Lower lobe of right lung (tissue), 2 donors: ENCODE measurements around the gene RBM25. TPM values are rescaled to one million over a fixed set of nuclear protein-coding genes. Genes with fewer than 3 reads are reported as not detected.
A peak's percentile ranks its signal among the peaks of the same experiment; 100 is the strongest.
"Not testable (repeated sequence)": the region's sequence is repeated elsewhere in the genome, so short reads cannot be mapped to it uniquely, and the experiment has no call there.

ENCODE experiments used
- ATAC-seq, 2 donors: fragments of 200-7000 bp; cut with Tn5 transposase; one replicate each; pipeline ENCODE4 v1.9.1; 2020 to 2022; ENCODE audit warnings: mild to moderate bottlenecking in 2 of 2, moderate library complexity in 2 of 2
- DNase-seq: peaks from one replicate; pipeline ENCODE4 v3.0.0-alpha.2; 2020
- H3K27ac ChIP-seq: fragments of 200-600 bp; one replicate; pipeline ENCODE4 v1.8.0; 2022
- H3K27me3 ChIP-seq: fragments of 200-600 bp; one replicate; pipeline ENCODE4 v1.8.0; 2022; ENCODE audit warnings: low read depth
- H3K36me3 ChIP-seq: fragments of 200-600 bp; one replicate; pipeline ENCODE4 v1.8.0; 2022; ENCODE audit warnings: mild to moderate bottlenecking
- H3K4me1 ChIP-seq: fragments of 200-600 bp; one replicate; pipeline ENCODE4 v1.8.0; 2022
- H3K4me3 ChIP-seq: fragments of 200-600 bp; one replicate; pipeline ENCODE4 v1.8.0; 2022; ENCODE audit warnings: mild to moderate bottlenecking
- H3K9me3 ChIP-seq: fragments of 200-600 bp; one replicate; pipeline ENCODE4 v1.8.0; 2022
- CTCF ChIP-seq: fragments of 200-600 bp; IDR thresholded peaks from one replicate; pipeline ENCODE4 v1.8.0; 2022; ENCODE audit warnings: antibody characterized with exemption, mild to moderate bottlenecking
- intact Hi-C: fragments of 100-400 bp; cut with DNase I; formaldehyde crosslinking; loops from one replicate; pipeline ENCODE4 v1.11.0; 2022
- long read RNA-seq: library from polyadenylated mRNA; unstranded; transcript quantifications from one replicate; pipeline ENCODE4 v2.0.0, GENCODE V29; 2021
- total RNA-seq: library from RNA; stranded (reverse); fragmentation: NEBNext Ultra II Directional; extraction: Animal tissue kit (Norgen Biotek cat#: 25700); gene quantifications from one replicate; pipeline ENCODE4 v1.2.1, GENCODE V29; 2021
- donor health status: DM: no; HTN: yes; CAD: no; lungs with severe emphysema.

Gene RBM25
- 56.1 TPM for total RNA-seq
- long read RNA-seq, full-length matches to known transcripts, result 6 of 79 reads
- long read RNA-seq, partial matches to known transcripts, result 67 of 79 reads
- long read RNA-seq, other reads (novel, unspliced or antisense), result 6 of 79 reads

GRCh38 chr14:73058224-73058921, at the start of gene RBM25:
RBM25 (plus strand) TSS chr14:73058534; CDS start chr14:73071642, 13,108 bp downstream.
- Histone ChIP-seq H3K9me3 (no peaks in the 10 kb centered on the region), H3K27me3 (no peaks in the 10 kb centered on the region), H3K4me3 (peak within 1 kb of the TSS; percentile 90), H3K4me1 (peaks cover 47% of the 10 kb centered on the region), H3K27ac (peak within 1 kb of the TSS; percentile 95), H3K36me3 (peaks cover 8% of the 10 kb centered on the region)
- TF ChIP-seq CTCF, result no peak
- peak; percentile 99 to 100 for ATAC-seq
- DNase-seq, result peak; percentile 98
- intact Hi-C loops, result no loop called here

- H3K36me3 ChIP-seq, result peaks cover 36% of the 10 kb centered on the region
These were observed 47.1 kb upstream of the RBM25 start for GRCh38 chr14:73011189-73011588.

GRCh38 chr14:73014105-73014504, 44.2 kb upstream of the RBM25 start:
- ATAC-seq, result no peak
- H3K4me1 ChIP-seq, result no peaks in the 10 kb centered on the region
- no peak for TF ChIP-seq CTCF
- H3K27me3 ChIP-seq, result no peaks in the 10 kb centered on the region
- no peak overlapping the region for H3K4me3 ChIP-seq
- intact Hi-C loops, result no loop called here
- H3K9me3 ChIP-seq, result no peaks in the 10 kb centered on the region
- H3K27ac ChIP-seq, result no peak overlapping the region
- no peak for DNase-seq
- peaks cover 54% of the 10 kb centered on the region for H3K36me3 ChIP-seq

More at GRCh38 chr14:73011189-73011588, 47.1 kb upstream of the RBM25 start:
- H3K27ac ChIP-seq, H3K27me3 ChIP-seq, H3K4me3 ChIP-seq, intact Hi-C loops, ATAC-seq, DNase-seq, H3K9me3 ChIP-seq, H3K4me1 ChIP-seq: not testable (repeated sequence)

- H3K27ac ChIP-seq, H3K4me3 ChIP-seq, H3K4me1 ChIP-seq, intact Hi-C loops, H3K27me3 ChIP-seq, DNase-seq, ATAC-seq, H3K9me3 ChIP-seq: not testable (repeated sequence)
- H3K36me3 ChIP-seq, result peaks cover 53% of the 10 kb centered on the region
These were observed 42.8 kb upstream of the RBM25 start for GRCh38 chr14:73015552-73015951.

GRCh38 chr14:73016011-73016410, 42.3 kb upstream of the RBM25 start:
- peaks cover 57% of the 10 kb centered on the region for H3K36me3 ChIP-seq
- intact Hi-C loops, H3K27ac ChIP-seq, H3K9me3 ChIP-seq, DNase-seq, H3K4me1 ChIP-seq, ATAC-seq, H3K4me3 ChIP-seq, H3K27me3 ChIP-seq: not testable (repeated sequence)

- TF ChIP-seq CTCF, result no peak
- H3K4me3 ChIP-seq, result peak overlapping the region; percentile 7
- peaks cover 33% of the 10 kb centered on the region for H3K4me1 ChIP-seq
- H3K36me3 ChIP-seq, result peaks cover 66% of the 10 kb centered on the region
- H3K27ac ChIP-seq, result no peak overlapping the region
- DNase-seq, result no peak
- no peaks in the 10 kb centered on the region for H3K27me3 ChIP-seq
- ATAC-seq, result no peak
- no peaks in the 10 kb centered on the region for H3K9me3 ChIP-seq
- intact Hi-C loops, result no loop called here
These were observed 36.3 kb upstream of the RBM25 start for GRCh38 chr14:73022051-73022450.

- DNase-seq, result no peak
- intact Hi-C loops, result no loop called here
- H3K36me3 ChIP-seq, result peaks cover 37% of the 10 kb centered on the region
- H3K4me1 ChIP-seq, result peaks cover 33% of the 10 kb centered on the region
- H3K27me3 ChIP-seq, result no peaks in the 10 kb centered on the region
- no peak for TF ChIP-seq CTCF
- no peak for ATAC-seq
- peak overlapping the region; percentile 88 for H3K4me3 ChIP-seq
- H3K27ac ChIP-seq, result no peak overlapping the region
- H3K9me3 ChIP-seq, result no peaks in the 10 kb centered on the region
These were observed 32.8 kb upstream of the RBM25 start for GRCh38 chr14:73025544-73025943.
